ENCODE data around the gene TMEM222.

GRCh38 chr1:27379564-27380122 is 57.7 kb downstream of the TMEM222 start:
- TF ChIP-seq POLR2A (IDR thresholded peaks at IDR 0.05) (no peak), CTCF (IDR thresholded peaks at IDR 0.05) (no peak)
